ENCODE data around the gene CHST13. TPM values are rescaled to one million over a fixed set of nuclear protein-coding genes. Genes with fewer than 3 reads are reported as not detected.

Gene CHST13
- total RNA-seq, 1 donor from 2014 or later, result not detected

DNA sequence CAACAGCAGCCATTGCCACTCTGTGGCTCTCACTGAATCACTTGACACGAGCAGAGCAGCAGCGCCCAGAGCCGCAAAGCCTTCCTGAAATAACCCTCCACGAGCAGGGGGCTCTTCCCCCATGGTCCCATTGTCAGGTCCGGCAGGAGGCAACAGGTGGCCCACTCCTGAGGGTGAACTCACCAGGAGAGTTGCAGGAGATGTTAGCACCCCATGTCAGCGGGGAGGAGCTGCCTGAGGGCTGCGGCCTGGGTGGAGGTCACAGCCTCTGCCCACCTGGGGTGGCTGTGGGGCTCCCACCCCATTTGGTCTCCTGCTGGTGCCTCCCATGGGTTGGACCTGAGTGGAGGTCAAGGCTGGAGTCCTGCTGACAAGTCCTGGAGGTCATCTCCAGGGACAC lies 47.1 kb downstream of the CHST13 start:
- no peaks in the 10 kb centered on the region for H3K27me3 Mint-ChIP-seq (ENCODE audit: low read depth)
- no peaks in the 10 kb centered on the region for H3K4me1 Mint-ChIP-seq (ENCODE audit: low read depth)
- H3K36me3 Mint-ChIP-seq (ENCODE audit: low read depth), result peaks cover 1% of the 10 kb centered on the region
- H3K27ac Mint-ChIP-seq (ENCODE audit: unreplicated experiment), result no peak overlapping the region
- TF ChIP-seq, protein P1, sequence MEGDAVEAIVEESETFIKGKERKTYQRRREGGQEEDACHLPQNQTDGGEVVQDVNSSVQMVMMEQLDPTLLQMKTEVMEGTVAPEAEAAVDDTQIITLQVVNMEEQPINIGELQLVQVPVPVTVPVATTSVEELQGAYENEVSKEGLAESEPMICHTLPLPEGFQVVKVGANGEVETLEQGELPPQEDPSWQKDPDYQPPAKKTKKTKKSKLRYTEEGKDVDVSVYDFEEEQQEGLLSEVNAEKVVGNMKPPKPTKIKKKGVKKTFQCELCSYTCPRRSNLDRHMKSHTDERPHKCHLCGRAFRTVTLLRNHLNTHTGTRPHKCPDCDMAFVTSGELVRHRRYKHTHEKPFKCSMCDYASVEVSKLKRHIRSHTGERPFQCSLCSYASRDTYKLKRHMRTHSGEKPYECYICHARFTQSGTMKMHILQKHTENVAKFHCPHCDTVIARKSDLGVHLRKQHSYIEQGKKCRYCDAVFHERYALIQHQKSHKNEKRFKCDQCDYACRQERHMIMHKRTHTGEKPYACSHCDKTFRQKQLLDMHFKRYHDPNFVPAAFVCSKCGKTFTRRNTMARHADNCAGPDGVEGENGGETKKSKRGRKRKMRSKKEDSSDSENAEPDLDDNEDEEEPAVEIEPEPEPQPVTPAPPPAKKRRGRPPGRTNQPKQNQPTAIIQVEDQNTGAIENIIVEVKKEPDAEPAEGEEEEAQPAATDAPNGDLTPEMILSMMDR (IDR thresholded peaks at IDR 0.05), result no peak
- DNase-seq (ENCODE audit: low spot score), result no peak
- H3K9me3 Mint-ChIP-seq (ENCODE audit: low read depth), result no peaks in the 10 kb centered on the region
- no peak overlapping the region for H3K4me3 Mint-ChIP-seq (ENCODE audit: unreplicated experiment)

DNA sequence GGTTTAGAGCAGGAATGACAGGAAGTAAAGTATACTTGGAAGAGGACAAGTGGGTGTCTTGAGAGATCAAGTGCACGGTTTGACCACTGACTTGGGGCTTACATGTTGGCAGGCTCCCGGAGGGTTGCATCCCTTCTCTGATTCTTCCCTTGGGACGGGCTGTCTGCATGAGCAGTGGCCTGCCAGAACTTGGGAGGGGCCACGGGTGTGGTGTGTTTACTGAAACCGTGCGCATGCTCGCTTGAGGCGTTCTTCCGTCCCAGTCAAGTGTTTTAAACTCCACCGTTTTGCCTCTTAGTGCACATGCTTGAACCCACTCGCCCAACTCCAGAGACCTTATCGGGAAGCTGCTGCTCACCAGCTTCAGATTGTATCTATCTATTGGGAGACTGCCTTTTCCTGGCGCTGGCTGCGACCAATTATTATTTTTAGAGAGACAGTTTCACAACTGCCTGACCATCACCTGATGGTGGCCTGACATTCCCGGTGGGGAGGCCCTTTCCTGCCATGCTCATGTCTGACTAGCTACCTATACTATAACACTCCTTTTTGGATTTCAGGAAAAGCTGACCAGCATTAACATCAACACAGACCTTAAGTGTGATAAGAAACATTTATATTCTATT lies 49.6 kb downstream of the CHST13 start:
- Mint-ChIP-seq H3K9me3 (ENCODE audit: low read depth) (no peaks in the 10 kb centered on the region), H3K27me3 (ENCODE audit: low read depth) (no peaks in the 10 kb centered on the region), H3K36me3 (ENCODE audit: low read depth) (peaks cover 1% of the 10 kb centered on the region), H3K27ac (ENCODE audit: unreplicated experiment) (no peak overlapping the region), H3K4me1 (ENCODE audit: low read depth) (no peaks in the 10 kb centered on the region), H3K4me3 (ENCODE audit: unreplicated experiment) (no peak overlapping the region)
- TF ChIP-seq, protein P1 (IDR thresholded peaks at IDR 0.05), result no peak
- DNase-seq (ENCODE audit: low spot score), result no peak

DNA sequence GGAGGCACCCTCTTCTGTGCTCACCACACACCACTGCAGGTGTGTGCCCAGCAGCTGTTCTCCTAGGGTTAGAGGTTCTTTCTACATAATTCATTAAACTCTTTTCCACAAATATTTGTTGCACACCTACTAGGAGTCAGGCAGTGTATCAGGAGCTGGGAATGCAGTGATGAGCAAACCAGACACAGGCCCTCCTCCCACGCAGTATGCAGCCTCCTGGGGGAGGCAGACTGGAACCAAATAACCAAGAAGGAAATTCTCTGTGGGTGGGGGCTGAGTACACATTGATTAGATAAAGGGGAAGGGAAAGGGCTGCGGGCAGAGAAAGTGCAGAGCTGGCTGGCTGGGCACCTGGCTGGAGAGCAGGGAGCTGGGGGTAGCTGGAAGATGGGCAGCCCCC lies 53.3 kb downstream of the CHST13 start:
- Mint-ChIP-seq H3K27ac (ENCODE audit: unreplicated experiment) (no peak overlapping the region), H3K36me3 (ENCODE audit: low read depth) (peaks cover 3% of the 10 kb centered on the region), H3K4me3 (ENCODE audit: unreplicated experiment) (no peak overlapping the region), H3K4me1 (ENCODE audit: low read depth) (no peaks in the 10 kb centered on the region), H3K9me3 (ENCODE audit: low read depth) (peaks cover 10% of the 10 kb centered on the region), H3K27me3 (ENCODE audit: low read depth) (no peaks in the 10 kb centered on the region)
- TF ChIP-seq, protein P1 (IDR thresholded peaks at IDR 0.05), result no peak
- no peak for DNase-seq (ENCODE audit: low spot score)

DNA sequence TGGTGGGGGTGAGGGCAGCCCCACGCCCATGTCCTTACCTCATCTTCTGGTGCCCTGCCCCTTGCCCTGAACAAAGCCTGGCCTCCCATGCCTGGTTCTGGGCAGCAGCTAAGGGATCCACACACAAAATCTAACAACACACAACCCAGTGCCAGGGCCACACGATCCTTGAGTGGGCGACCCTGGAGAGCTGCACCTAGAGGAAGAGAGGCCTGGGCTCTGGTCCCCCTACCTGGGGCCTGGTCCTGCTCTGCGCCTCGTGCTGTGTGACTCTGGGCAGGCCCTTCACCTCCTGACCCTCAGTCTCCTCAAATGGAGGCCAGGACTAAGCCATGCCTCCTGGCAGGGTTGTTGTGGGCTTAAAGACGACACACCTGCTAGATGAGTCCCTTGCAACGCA lies 54.7 kb downstream of the CHST13 start:
- Mint-ChIP-seq H3K4me3 (ENCODE audit: unreplicated experiment) (no peak overlapping the region), H3K36me3 (ENCODE audit: low read depth) (peaks cover 4% of the 10 kb centered on the region), H3K27ac (ENCODE audit: unreplicated experiment) (no peak overlapping the region), H3K9me3 (ENCODE audit: low read depth) (peaks cover 11% of the 10 kb centered on the region), H3K4me1 (ENCODE audit: low read depth) (no peaks in the 10 kb centered on the region), H3K27me3 (ENCODE audit: low read depth) (no peaks in the 10 kb centered on the region)
- DNase-seq (ENCODE audit: low spot score), result no peak
- TF ChIP-seq, protein P1 (IDR thresholded peaks at IDR 0.05), result no peak

DNA sequence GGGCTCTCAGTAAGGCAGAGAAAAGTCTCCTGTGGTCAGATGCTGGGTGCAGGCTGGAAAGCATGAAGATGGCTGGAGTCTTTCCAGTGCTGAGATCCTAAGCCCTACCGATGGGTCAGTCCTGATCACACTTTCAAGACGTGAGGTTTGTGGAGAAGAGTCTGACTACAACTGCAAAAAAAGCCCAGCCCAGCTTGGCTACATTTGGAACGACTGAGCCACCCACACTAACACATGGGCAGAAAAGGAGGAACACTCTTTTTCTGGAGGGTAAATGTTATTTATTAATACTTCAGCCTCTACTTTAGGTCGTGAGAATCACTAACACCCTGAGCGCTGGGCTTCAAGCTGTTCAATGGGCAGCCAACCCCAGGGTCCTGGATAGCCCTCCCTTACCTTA lies 56.8 kb downstream of the CHST13 start:
- H3K4me1 Mint-ChIP-seq (ENCODE audit: low read depth), result no peaks in the 10 kb centered on the region
- no peak overlapping the region for H3K4me3 Mint-ChIP-seq (ENCODE audit: unreplicated experiment)
- no peak overlapping the region for H3K27ac Mint-ChIP-seq (ENCODE audit: unreplicated experiment)
- peaks cover 3% of the 10 kb centered on the region for H3K36me3 Mint-ChIP-seq (ENCODE audit: low read depth)
- DNase-seq (ENCODE audit: low spot score), result no peak
- TF ChIP-seq, protein P1 (IDR thresholded peaks at IDR 0.05), result no peak
- H3K9me3 Mint-ChIP-seq (ENCODE audit: low read depth), result peaks cover 17% of the 10 kb centered on the region
- H3K27me3 Mint-ChIP-seq (ENCODE audit: low read depth), result no peaks in the 10 kb centered on the region

Measured in chondrocyte (in vitro differentiated cells).